Gastroesophageal sphincter (tissue), 4 donors: ENCODE data around the gene KDSR. TPM values are rescaled to one million over a fixed set of nuclear protein-coding genes. Genes with fewer than 3 reads are reported as not detected.

ENCODE experiments used
- ATAC-seq: fragments of 150-250 bp; one replicate; pipeline ENCODE4 v1.9.1; 2016; ENCODE audit warnings: mild to moderate bottlenecking, moderate library complexity
- H3K27ac ChIP-seq, 4 donors: fragments of 200-600 bp; sonication (generic) in 3 of 4; 1 replicate in 3 of 4; 2 replicates in 1 of 4; pipeline ENCODE4 v1.5.1; 2016 to 2019
- H3K27me3 ChIP-seq: fragments of 200-600 bp; sonication (generic); one replicate; pipeline ENCODE4 v1.5.1; 2019
- H3K36me3 ChIP-seq, 2 donors: fragments of 200-600 bp; sonication (generic); one replicate each; pipeline ENCODE4 v1.5.1; 2019; ENCODE audit warnings: control low read depth in 1 of 2
- H3K4me1 ChIP-seq, 3 donors: fragments of 200-600 bp; sonication (generic); 1 replicate in 2 of 3; 2 replicates in 1 of 3; pipeline ENCODE4 v1.5.1; 2016 to 2019; ENCODE audit warnings: control low read depth in 2 of 3
- H3K4me3 ChIP-seq, 2 donors: fragments of 200-600 bp; sonication (generic); one replicate each; pipeline ENCODE4 v1.5.1; 2019; ENCODE audit warnings: mild to moderate bottlenecking in 1 of 2, moderate library complexity in 1 of 2
- H3K9me3 ChIP-seq, 3 donors: fragments of 200-600 bp; sonication (generic); one replicate each; pipeline ENCODE4 v1.5.1; 2017 to 2019; ENCODE audit warnings: control low read depth in 2 of 3
- CTCF ChIP-seq, 4 experiments: fragments of 200-600 bp in 2 of 4; fragments of 450-650 bp in 2 of 4; sonication (generic) in 1 of 4; IDR thresholded peaks; one replicate each; pipeline ENCODE4 v1.5.1; 2017 to 2019; ENCODE audit warnings: antibody characterized with exemption in 4 of 4, mild to moderate bottlenecking in 2 of 4, moderate library complexity in 2 of 4
- EP300 ChIP-seq: sonication (generic); formaldehyde crosslinking; IDR thresholded peaks from one replicate; pipeline ENCODE4 v1.6.1; 2017; ENCODE audit warnings: antibody characterized with exemption, mild to moderate bottlenecking
- POLR2A ChIP-seq, 2 donors: fragments of 450-650 bp; IDR thresholded peaks; one replicate each; pipeline ENCODE4 v1.6.1; 2017; ENCODE audit warnings: antibody characterized with exemption in 2 of 2, mild to moderate bottlenecking in 2 of 2, moderate library complexity in 1 of 2
- POLR2AphosphoS5 ChIP-seq: sonication (generic); formaldehyde crosslinking; IDR thresholded peaks from one replicate; pipeline ENCODE4 v1.6.1; 2017; ENCODE audit warnings: antibody characterized with exemption
- WGBS, 2 donors: methylation state at CpG; one replicate each; pipeline ENCODE4 v1.1.5; 2018; ENCODE audit warnings: low coverage in 1 of 2; 5-methylcytosine and 5-hydroxymethylcytosine counted together
- total RNA-seq, 4 donors: library from RNA; depleted of rRNA; stranded (reverse); fragments of >200 nt; gene quantifications; one replicate each; pipeline ENCODE4 v1.1.0, GENCODE V29; 2016

KDSR gene
- total RNA-seq, 4 donors from 2014 or later, result 36.9 to 67.3 (median 51.2) TPM

- no peak for ATAC-seq
- WGBS, 2 donors, result 78 to 83% methylated on average over 4 of the region's 4 CpGs
- peak overlapping the region; percentile 12 to 92 (median 60) for H3K27ac ChIP-seq
- peaks cover 0 to 28% (median 4%) of the 10 kb centered on the region in 3 donors for H3K4me1 ChIP-seq
- H3K4me3 ChIP-seq, result no peak overlapping the region
- H3K36me3 ChIP-seq, result no peaks in the 10 kb centered on the region
- no peaks in the 10 kb centered on the region for H3K9me3 ChIP-seq
- TF ChIP-seq POLR2AphosphoS5 (no peak), CTCF (IDR thresholded peaks at IDR 0.05) (no peak), POLR2A (IDR thresholded peaks at IDR 0.05) (no peak), EP300 (no peak)
- no peaks in the 10 kb centered on the region for H3K27me3 ChIP-seq
Measured at GRCh38 chr18:63322206-63322605, 44.8 kb downstream of the KDSR start.

DNA sequence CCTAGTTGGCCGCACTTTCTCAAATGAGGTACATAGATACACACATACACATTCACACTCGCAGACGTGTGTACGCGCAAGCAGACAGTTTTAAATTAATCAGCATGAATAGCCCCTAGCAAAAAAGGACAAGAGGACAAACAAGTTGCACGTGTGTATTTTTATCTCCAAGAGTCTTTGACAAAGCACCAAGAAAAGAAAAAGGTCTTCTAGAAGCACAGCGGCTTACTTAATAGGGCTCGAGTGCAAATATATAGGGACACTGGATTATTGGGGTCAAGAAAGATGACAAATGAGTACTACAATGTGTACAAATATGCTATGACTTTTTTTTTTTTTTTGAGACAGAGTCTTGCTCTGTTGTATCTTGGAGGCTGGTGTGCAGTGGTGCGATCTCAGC, 45.7 kb downstream of the KDSR start:
- Histone ChIP-seq H3K9me3 (no peaks in the 10 kb centered on the region), H3K4me3 (no peak overlapping the region), H3K4me1 (peaks cover 0 to 36% (median 4%) of the 10 kb centered on the region in 3 donors), H3K27me3 (no peaks in the 10 kb centered on the region), H3K36me3 (no peaks in the 10 kb centered on the region), H3K27ac (peak overlapping the region in 3 of 4 donors; percentile 90 to 93 (median 92))
- WGBS, 2 donors, result 54 to 83% methylated on average over 3 to 8 of the region's 9 CpGs
- ATAC-seq, result no peak
- TF ChIP-seq POLR2A (IDR thresholded peaks at IDR 0.05) (no peak), EP300 (no peak), CTCF (IDR thresholded peaks at IDR 0.05) (no peak), POLR2AphosphoS5 (no peak)

GRCh38 chr18:63320975-63321265, 46.1 kb downstream of the KDSR start:
- Histone ChIP-seq H3K4me1 (peaks cover 0 to 39% (median 4%) of the 10 kb centered on the region in 3 donors), H3K36me3 (no peaks in the 10 kb centered on the region), H3K4me3 (peak overlapping the region in 1 of 2 donors; percentile 92), H3K27me3 (no peaks in the 10 kb centered on the region), H3K27ac (peak overlapping the region in 3 of 4 donors; percentile 90 to 93 (median 92)), H3K9me3 (no peaks in the 10 kb centered on the region)
- TF ChIP-seq POLR2A (IDR thresholded peaks at IDR 0.05), result no peak
- no peak for TF ChIP-seq CTCF (IDR thresholded peaks at IDR 0.05)
- no peak for TF ChIP-seq EP300
- TF ChIP-seq POLR2AphosphoS5, result no peak
- WGBS, 2 donors, result 54 to 74% methylated on average over 6 to 7 of the region's 16 CpGs
- no peak for ATAC-seq

GRCh38 chr18:63320123-63320974, 46.7 kb downstream of the KDSR start:
- H3K36me3 ChIP-seq, result no peaks in the 10 kb centered on the region
- 0% methylated on average over 4 of the region's 92 CpGs; no CpG with 5 or more reads in 1 of the 2 donors for WGBS, 2 donors
- TF ChIP-seq CTCF (IDR thresholded peaks at IDR 0.05) (peak in 2 of 4 experiments; percentile 21 to 25), EP300 (no peak)

More at GRCh38 chr18:63320123-63320974, 46.7 kb downstream of the KDSR start:
- Histone ChIP-seq H3K27ac (peak overlapping the region; percentile 11 to 93 (median 91)), H3K4me1 (peaks cover 0 to 45% (median 4%) of the 10 kb centered on the region in 3 donors), H3K9me3 (no peaks in the 10 kb centered on the region), H3K4me3 (peak overlapping the region; percentile 57 to 92), H3K27me3 (no peaks in the 10 kb centered on the region)
- peak; percentile 90 for ATAC-seq
